DMS114 treated with DMSO at 0.1 percent for 48 hours (cell line): ENCODE results near the gene DHFR.

Experiments used
- DNase-seq: peaks from one replicate; lab custom pipeline; 2025; ENCODE audit not compliant: unreplicated experiment; lab: John Stamatoyannopoulos, UW

DHFR gene

DNA sequence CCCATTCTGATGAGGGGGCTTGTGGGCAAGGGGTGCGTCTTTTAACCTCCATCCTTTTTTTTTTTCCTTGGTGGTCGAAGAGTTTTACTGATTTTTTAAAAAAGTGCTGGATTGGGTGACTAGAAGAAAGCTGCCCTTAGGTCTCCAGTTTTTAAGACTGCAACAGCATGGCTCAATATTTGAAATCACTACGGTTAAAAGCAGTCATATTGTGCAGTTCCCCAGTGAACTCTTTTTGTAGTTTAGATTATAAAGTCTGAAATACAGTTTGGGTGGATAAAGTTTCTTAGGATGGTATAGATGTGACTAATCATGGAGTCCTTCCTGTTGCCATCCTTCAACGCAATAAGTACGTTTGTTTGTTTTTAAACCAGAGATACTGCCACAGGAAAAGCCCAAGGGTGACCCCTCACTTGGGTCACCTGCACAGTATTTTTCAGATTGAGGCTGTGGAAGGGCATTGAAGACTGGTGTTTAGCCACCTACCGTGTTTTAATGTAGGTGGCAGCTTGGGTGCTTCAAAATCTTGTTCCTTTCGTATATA is 520 bp upstream of the DHFR start:
- peak; percentile 41 for DNase-seq

DNA sequence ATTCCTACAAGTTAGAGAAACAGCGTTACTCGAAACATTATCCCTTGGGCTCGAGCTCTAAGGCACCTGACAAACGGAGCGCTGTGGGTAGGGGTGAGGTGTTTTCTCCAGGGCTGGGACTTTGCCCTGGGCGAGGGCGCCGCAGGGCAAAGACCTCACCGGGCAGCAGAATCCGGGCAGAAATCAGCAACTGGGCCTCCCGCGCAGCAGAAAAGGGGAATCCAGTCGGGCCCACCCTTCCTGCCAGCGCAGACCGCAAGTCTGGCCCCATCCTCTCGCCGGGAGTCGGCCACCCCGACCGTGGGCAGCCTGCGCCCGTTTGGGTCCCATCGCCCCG is 761 bp downstream of the DHFR start:
- no peak for DNase-seq

DNA sequence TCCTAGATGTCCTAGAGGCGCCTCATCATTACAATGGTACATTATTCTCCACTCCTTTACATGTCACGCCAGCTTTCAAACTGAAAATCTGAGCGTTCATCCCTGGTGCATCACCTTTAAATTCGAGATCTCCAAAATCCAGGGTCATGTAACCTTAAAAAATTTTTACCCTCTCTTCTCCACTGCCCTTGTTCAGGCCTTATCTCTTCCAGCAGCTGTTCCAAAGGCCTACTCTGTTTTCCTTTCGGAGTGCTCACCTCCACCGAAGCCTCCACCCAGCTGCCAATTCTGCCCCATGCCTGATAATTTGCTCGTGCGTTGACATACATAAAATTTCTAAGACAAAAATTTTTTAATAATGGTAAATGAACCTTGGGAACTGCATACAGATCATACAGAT is 1.3 kb downstream of the DHFR start:
- no peak for DNase-seq

DNA sequence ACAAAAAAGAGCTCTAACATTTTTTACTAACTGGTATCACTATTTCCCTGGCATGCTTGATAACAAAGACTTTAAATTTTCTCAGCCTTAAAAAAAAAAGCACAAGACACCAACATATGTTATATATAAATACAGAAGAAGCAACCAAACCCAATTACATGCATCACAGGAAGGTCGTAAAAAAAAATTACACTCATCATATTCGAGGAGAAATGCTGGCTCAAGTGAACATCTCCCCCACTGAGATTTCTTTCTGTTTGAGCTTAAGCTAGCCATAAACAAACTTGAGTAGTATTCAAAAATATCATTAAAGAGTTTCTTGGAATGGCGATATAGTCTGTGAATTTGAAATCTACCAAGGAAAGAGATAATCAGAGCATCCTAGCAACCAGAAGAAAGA is 7.9 kb downstream of the DHFR start:
- DNase-seq = no peak

DNA sequence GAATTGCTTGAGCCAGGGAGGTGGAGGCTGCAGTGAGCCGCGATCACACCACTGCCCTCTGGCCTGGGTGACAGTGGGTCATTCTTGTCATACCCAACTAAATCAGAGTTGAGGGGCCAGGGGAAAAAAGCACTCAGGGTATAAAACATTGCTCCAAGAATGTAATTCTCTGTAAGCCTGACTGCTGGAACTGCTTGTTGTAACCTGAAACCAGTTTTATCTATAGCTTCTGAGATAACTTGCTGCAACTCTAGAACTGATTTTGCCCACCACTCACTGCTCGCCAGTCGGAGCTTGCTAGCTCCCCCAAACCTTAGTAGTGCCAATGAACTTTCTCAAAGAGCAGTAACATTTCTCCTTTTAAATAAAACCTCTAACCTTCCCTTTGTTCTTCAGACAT is 9.9 kb downstream of the DHFR start:
- no peak for DNase-seq

DNA sequence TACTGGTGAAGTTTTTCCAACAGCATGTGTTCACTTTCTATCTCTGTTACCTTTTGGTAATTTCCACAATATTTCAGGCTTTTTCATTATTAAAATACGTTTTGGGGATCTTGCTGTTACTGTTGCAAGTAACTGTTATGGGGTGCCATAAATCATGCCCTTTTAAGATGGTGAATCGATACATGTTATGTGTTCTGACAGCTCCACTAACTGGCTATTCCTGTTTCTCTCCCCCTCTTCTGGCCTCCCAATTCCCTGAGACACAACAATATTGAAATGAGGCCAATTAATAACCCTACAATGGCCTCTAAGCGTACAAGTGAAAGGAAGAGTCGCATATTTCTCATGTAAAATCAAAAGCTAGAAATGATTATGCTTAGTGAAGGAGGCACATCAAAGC is 13.4 kb downstream of the DHFR start:
- DNase-seq = no peak

DNA sequence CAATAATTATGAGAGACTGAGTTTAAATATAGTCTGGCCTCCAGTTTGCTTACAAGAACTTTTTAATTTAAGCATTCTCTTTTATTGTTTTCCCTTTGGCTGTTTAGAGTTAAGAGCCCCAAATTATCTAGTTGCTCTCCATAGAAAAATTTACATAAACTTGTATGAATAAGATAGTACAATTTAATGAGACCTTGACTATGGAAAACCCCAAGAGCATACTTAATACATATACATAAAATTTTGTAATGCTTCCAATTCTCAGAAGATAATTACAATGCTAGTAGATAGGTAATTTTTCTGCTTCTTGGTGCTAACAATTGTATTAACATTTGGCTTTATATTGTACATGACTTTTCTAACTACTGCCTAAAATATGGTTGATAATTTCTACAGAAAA is 20.6 kb downstream of the DHFR start:
- DNase-seq = no peak

DNA sequence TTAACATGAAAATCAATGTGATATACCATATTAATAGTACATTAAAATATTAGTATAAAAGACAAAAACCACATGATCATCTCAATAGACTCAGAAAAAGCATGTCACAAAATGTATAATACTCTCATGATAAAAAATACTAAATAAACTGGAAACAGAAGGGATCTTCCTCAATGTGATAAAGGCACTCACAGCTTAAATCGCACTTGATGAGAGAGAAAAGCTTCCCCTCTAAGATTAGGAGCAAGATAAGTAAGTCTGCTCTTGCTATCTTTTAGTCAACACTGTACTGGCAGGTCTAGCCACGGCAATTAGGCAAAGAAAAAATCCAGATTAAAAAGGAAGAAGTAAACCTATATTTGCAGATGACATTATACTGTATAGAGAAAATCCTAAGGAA is 22.1 kb downstream of the DHFR start:
- DNase-seq = no peak

DNA sequence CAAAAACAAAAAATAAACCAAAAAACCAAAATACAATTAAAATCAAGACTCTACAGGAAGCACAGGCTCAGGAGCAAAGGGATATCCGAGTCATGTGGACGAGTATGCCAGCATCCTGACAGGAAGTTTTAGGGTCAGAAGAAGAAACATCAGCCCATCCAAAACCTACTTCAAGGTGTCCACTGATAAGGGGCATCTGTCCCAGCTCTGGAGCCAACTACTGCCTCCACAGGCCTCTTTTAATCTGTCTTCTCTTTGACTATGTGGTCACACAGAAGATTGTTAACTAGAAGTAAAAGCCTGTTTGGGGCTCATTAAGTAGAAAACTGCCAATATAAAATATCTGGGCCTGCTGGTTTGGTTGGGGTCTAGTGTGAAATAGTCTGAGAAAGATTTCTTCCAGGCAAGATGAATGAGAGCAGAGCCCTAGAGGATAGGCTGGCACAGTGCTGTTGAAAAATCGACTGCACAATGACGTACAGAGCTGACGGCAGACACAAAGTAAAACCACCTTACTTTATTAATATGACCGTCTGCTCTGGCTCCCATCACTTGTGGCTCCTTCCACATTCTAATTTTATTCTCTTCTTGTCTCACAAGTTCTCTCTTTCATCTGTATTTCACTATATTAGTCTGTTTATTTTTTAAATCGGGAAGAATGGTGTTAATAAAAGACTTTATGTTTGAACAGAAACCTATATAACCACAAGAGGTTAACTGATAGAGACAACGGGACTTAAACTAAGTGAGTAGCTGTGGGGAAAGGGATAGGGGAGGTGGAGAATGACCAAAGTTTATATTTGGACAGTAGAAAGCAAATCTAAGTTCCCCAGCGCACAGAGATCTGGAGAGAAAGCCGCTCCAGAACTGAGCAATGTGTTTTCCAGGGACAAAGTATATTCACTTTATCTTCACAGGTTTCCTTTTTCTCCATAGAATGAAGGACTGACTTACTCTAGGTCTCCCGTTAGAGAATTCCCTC is 23.2 kb downstream of the DHFR start:
- DNase-seq = no peak

DNA sequence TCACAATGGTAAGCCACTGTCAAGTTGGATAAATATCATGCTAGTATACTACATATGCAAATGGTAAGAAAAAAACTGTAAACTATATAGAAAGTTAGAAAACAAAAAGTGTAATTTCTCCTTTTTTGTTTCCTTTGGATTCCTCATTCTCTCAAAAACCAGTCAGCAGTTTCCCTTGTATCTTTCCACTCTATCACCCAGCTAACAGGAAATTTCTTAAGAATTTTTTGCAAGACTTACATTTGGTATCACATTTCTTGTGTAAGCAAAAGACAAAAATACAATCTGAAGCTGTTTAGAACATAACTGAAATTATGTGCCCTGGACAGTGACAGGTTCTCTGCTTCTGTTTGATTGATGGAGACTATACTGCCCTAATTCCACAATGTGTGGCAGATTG is 25.5 kb downstream of the DHFR start:
- no peak for DNase-seq

DNA sequence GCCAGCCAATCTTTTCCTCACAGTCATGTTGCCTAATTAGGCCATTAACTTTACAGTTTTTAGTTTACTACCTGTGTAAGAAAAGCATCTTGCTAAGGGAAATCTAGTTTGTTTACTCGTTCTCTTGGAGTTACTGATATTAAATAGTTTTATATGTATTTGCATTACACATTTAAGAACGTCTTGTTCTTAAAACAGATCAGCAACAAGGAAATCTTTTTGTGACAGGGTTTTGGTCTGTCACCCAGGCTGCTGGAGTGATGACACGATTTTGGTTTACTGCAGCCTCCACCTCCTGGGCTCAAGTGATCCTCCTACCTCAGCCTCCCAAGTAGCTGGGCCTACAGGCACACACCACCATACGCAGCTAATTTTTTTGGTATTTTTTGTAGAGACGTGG is 29.6 kb downstream of the DHFR start:
- DNase-seq = no peak

DNA sequence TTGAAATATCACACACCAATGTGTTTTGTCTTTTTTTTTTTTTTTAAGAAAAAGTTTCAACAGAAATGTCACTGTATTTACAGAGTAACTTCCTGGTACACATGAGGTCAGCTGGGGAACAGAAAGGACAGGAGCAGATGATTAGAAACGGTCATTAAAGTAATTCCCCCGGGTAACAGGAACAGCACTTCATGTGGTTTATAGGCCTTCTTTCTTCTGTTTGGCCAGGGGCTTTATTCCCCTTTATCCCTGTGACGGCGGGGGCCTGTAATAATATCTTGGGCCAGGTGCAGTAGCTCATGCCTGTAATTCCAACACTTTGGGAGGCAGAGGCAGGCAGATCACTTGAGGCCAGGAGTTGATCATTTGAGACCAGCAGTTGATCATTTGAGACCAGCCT is 30.8 kb downstream of the DHFR start:
- DNase-seq = no peak

DNA sequence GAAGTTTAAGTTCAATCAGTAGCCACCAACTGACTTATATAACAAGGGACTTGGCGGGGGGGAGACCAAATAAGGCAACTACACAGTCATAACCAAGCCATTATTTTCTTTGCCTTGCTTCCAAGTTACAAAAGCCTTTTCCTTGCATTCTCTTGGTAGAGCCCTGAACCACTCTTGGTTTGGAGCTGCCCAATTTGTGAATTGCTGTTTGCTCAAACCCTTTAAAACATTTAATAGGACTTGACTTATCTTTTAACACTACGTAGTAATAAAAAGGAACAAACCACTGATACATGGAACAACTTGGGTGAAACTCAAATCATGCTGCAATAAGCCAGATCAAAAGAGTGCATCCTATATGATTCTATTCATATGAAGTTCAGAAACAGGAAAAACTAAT is 32.0 kb downstream of the DHFR start:
- DNase-seq = no peak

DNA sequence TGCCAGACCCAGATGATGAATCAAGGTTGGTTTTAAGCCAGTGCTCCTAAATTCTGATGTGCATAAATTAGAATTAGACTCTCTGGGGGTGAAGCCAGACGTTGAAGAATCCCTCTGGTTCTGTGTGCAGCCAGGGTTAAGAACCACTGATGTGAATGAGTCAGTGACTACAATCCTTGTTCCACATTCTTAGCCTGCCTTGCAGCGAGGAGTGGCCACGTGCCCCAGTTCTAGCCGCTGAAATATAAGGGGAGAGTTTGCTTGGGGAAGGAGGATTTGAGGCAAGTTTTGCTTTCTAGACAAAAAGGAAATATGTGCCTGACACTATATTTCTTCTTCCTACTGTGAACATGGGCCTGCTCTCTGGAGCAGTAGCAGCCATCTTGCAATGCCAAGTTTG is 34.6 kb downstream of the DHFR start:
- DNase-seq = no peak

DNA sequence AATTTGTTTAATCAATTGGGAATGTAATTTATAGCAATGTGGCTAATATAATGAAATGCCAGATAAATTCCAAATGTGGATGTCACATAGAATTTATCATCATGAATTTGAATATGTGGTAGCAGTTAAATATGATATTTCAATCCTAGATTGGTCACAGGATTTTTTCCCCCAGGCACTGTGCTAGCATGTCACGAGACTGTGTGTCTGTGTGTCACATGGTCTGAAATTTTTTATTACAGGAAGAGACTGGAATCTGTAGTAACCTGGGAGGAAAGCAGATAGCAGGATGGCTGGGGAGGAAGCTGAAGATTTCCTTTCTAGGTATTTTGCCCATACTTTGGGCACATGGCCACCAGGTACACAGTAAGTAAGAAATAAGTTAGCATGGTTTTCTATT is 35.7 kb downstream of the DHFR start:
- DNase-seq = no peak

DNA sequence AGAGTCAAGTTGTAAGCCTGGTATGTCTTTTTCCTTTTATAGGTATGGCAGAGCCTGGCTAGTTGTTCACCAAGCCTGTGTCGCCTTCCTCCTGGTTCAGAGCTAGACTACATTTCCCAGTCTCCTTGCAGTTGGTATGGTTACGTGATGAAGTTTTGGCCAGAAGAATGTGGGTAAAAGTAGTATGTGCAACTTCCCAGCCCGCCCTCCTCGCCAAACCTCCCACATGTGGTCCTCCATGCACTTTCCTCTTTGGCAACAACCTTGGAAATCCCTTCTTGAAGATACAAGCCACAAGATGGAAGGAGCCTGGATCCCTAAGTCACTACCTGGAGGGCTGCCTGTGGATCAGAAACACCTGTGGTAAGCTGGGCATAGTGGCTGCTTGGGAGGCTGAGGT is 36.3 kb downstream of the DHFR start:
- DNase-seq = no peak

DNA sequence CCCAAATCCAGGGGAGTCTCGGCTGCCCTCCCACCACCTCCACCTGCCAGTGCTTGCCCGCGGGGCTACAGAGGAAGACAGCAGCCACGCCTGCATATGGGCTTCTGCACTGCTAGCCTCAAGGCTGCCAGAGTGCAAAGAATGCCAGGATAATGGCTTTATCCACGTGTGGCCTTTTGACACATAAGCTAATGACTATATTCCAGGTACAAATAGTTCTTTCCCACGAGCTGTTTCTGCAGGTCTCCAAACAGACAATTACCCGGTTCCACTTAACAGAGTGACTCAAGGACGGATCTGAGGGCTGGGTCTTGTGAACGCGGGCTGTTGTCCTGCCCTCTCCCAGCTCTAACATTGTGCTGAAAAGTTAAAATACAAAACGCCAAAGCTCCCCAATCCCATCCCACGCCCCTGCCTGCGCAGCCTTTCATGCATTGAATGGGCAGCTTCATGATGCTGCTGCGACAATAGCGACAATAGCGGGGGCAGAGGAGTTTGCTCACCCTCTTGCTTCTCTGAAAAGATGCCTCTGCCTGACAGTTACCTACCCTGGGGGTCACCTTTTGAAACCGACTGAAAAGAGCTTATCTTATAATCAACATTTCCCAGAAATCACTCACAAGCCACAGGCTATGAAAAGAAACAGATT is 39.4 kb downstream of the DHFR start:
- no peak for DNase-seq

DNA sequence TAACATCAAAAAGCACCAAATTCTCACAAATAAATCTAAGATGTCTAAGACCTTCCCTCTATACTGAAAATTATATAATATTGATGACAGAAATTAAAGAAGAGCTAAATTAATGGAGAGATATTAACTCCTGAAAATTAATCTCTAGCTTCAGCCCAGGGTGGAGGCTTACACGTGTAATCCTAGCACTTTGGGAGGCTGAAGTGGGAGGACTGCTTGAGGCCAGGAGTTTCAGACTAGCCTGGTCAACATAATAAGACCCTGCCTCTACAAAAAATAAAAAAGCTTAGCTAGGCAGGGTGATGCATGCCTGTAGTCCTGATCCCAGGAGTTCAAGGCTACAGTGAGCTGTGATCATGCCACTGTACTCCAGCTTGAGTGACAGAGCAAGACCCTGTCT is 45.1 kb downstream of the DHFR start:
- DNase-seq = no peak

DNA sequence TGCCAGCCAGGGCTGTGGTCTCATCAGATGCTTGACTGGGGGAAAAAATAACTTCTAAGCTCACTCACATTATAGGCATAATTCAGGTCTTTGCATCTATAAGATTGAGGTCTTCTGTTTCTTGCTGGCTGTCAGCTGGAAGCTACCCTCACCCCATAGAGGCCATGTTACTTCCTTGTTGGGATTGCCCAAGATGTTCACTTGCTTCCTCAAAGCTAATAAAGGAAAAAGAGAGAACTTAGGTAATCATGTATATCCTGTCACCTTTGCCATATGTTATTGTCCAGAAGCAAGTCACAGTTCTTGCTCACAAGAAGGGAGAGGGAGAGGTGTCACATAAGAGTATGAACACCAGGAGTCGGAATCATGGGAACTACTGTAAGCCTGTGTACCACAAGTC is 46.1 kb downstream of the DHFR start:
- no peak for DNase-seq

DNA sequence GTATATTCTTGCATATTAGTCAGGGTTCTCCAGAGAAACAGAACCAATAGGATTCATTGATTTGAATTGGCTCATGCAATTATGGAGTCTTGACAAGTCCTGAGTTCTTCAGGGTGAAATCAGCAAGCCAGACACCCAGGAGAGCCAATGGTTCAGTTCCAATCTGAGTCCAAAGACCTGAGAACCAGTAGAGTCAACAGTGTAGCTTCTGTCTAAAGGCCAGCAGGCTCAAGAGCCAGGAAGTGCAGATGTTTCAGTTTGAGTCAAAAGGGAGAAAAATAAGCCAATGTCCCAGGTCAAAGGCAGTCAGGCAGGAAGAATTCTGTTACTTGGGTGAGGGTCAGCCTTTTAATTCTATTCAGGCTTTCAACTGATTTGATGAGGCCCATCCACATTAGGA is 47.0 kb downstream of the DHFR start:
- no peak for DNase-seq

DNA sequence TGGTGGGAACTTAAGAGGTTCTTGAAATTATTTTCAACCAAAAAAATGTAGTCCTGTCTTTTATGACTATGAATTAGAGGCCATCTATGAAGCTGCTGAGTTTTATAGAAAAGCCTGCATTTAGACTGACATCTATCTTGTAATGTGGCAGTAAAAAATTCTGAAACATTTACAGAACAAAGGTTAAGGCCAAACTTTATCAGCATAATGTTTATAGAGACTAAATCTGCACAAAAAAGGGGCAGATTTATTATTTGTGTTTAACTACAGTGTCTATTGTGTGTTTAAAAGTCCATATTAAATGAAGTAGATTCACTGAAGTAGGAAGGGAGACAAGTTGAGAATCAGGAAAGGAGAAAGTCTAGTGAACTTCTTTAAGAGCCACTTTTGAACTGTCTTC is 47.4 kb downstream of the DHFR start:
- no peak for DNase-seq

DNA sequence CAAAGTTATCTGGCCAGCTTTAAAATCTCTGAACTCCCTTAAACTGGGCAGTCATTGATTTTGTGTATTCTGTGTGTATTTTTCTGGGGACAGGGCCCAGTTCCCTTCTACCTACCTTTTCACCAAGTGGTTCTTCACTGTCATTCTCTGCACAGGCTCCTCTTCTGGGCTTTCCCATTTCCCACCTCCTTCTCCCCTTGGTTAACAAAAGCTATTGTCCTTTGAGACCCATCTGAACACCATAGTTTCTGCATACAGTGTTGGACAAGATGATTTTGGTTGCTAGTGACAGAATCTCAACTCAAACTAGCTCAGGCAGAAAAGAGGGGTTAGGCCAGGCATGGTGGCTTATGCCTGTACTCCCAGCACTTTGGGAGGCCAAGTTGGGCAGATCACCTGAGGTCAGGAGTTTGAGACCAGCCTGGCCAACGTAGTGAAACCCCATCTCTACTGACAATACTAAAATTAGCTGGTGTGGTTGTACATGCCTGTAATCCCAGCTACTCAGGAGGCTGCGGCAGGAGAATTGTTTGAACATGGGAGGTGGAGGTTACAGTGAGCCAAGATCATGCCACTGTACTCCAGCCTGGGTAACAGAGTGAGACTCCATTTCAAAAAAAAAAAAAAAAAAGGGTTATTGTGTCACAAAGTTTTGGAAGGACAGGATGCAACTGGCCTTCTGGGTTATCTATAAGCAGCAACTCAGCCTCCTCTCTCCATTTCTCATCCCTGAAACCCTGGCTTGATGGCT is 53.7 kb downstream of the DHFR start:
- DNase-seq = no peak
